MM.1S (cell line): ENCODE measurements around the gene CBLIF.
A peak's percentile ranks its signal among the peaks of the same experiment; 100 is the strongest.

ENCODE experiments used
- DNase-seq: peaks from one replicate; pipeline ENCODE4 v3.0.0-alpha.2; 2015
- H2AFZ ChIP-seq: fragments of 300-600 bp; sonication (generic); 2 replicates; pipeline ENCODE4 v1.6.0; 2016; ENCODE audit warnings: antibody characterized with exemption, low read length
- H3F3A ChIP-seq: fragments of 300-600 bp; sonication (generic); 2 replicates; pipeline ENCODE4 v1.6.1; 2016; ENCODE audit warnings: mild to moderate bottlenecking, antibody characterized with exemption, low read length, moderate library complexity, mixed read lengths; ENCODE audit not compliant: insufficient read depth
- H3K27ac ChIP-seq: fragments of 300-600 bp; sonication (generic); 2 replicates; pipeline ENCODE4 v1.5.1; 2016; ENCODE audit warnings: mild to moderate bottlenecking, low read length
- H3K27me3 ChIP-seq: fragments of 300-600 bp; sonication (generic); replicated peaks from 2 replicates; pipeline ENCODE4 v1.6.0; 2016; ENCODE audit warnings: low read length; ENCODE audit not compliant: insufficient read depth
- H3K36me3 ChIP-seq: fragments of 300-600 bp; sonication (generic); replicated peaks from 2 replicates; pipeline ENCODE4 v1.6.1; 2016; ENCODE audit warnings: mild to moderate bottlenecking, low read length, mixed read lengths; ENCODE audit not compliant: insufficient read depth
- H3K4me1 ChIP-seq: fragments of 300-600 bp; sonication (generic); 2 replicates; pipeline ENCODE4 v1.6.1; 2016; ENCODE audit warnings: low read length, mixed read lengths
- H3K4me2 ChIP-seq: fragments of 300-600 bp; sonication (generic); 2 replicates; pipeline ENCODE4 v1.6.0; 2016; ENCODE audit warnings: low read depth, low read length
- H3K4me3 ChIP-seq: fragments of 300-600 bp; sonication (generic); 2 replicates; pipeline ENCODE4 v1.5.1; 2016; ENCODE audit warnings: low read length, mixed read lengths
- H3K79me2 ChIP-seq: fragments of 300-600 bp; sonication (generic); 2 replicates; pipeline ENCODE4 v1.6.1; 2016; ENCODE audit warnings: mixed run types, low read length, mixed read lengths
- H3K9ac ChIP-seq: fragments of 300-600 bp; sonication (generic); 2 replicates; pipeline ENCODE4 v1.6.1; 2016; ENCODE audit warnings: low read length, mixed read lengths
- H3K9me2 ChIP-seq: fragments of 300-600 bp; sonication (generic); replicated peaks from 2 replicates; pipeline ENCODE4 v1.6.1; 2016; ENCODE audit warnings: mild to moderate bottlenecking, low read length, mixed read lengths; ENCODE audit not compliant: insufficient read depth
- H3K9me3 ChIP-seq: fragments of 300-600 bp; sonication (generic); replicated peaks from 2 replicates; pipeline ENCODE4 v1.6.1; 2016; ENCODE audit warnings: mild to moderate bottlenecking, low read length, mixed read lengths; ENCODE audit not compliant: insufficient read depth
- H4K20me1 ChIP-seq: fragments of 300-600 bp; sonication (generic); 2 replicates; pipeline ENCODE4 v1.6.1; 2016; ENCODE audit warnings: mild to moderate bottlenecking, low read length, moderate library complexity, mixed read lengths; ENCODE audit not compliant: insufficient read depth
- CTCF ChIP-seq: fragments of 300-600 bp; sonication (generic); IDR thresholded peaks from 2 replicates; pipeline ENCODE4 v1.5.1; 2016; ENCODE audit warnings: antibody characterized with exemption, low read length, mixed read lengths
- EZH2 ChIP-seq: fragments of 300-600 bp; sonication (generic); optimal IDR thresholded peaks from 2 replicates; pipeline ENCODE3; 2017; ENCODE audit warnings: low read depth, mild to moderate bottlenecking, antibody characterized with exemption, low read length, mixed read lengths
- EZH2phosphoT487 ChIP-seq: fragments of 300-600 bp; sonication (generic); IDR thresholded peaks from 2 replicates; pipeline ENCODE4 v1.6.1; 2018; ENCODE audit warnings: antibody characterized with exemption, low read length

Gene CBLIF

DNA sequence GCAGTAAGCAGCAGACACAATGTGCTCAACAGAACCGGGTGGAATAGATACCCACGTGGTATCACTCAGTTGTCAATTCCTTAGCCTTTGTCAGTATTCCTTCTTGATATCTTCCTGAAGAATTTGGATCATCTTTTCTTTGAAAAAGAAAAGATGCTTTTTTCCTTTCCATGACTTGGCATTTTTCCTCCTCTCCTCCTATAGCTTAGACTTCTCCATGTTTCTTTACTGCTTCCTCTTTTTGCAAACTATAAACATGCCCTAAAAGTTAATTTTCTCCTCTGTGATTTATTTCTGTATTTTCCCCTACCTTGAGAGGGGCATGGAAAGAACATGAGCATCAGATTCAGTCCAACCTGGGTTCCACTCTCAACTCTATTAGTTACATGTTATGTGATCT, 11.7 kb downstream of the CBLIF start:
- Histone ChIP-seq H3K27me3 (no peaks in the 10 kb centered on the region), H4K20me1 (no peaks in the 10 kb centered on the region), H3K4me1 (peaks cover 7% of the 10 kb centered on the region; the same call in 1 of the 2 replicates), H3K36me3 (no peaks in the 10 kb centered on the region), H3K4me2 (no peak overlapping the region), H2AFZ (no peak overlapping the region), H3K4me3 (no peak overlapping the region), H3F3A (no peaks in the 10 kb centered on the region), H3K9ac (no peak overlapping the region), H3K9me3 (no peaks in the 10 kb centered on the region), H3K79me2 (no peaks in the 10 kb centered on the region), H3K27ac (no peak overlapping the region), H3K9me2 (no peaks in the 10 kb centered on the region)
- TF ChIP-seq EZH2 (no peak), EZH2phosphoT487 (no peak), CTCF (no peak)
- no peak for DNase-seq

DNA sequence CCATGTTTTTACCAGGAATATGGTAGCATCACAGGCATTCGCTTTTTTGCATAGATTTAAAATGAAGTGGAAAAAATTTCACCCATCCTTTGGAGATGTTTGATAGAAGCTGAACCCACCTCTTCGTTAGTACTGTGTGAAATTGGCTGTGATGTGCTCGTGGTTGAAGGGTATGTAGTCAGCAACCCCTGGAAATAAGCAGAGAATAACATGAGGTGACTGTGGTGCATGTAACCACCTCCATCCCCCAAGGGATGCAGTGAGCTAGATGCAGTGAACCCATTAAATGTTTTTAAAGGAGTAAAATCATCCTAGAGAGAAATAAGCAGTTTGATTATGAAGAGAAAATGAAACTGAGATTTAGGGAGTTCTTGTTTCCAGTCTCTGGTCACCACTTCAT, 15.9 kb downstream of the CBLIF start:
- no peaks in the 10 kb centered on the region for H3F3A ChIP-seq
- H3K27ac ChIP-seq, result no peak overlapping the region
- H3K4me3 ChIP-seq, result peak overlapping the region; percentile 26; the same call in 1 of the 2 replicates
- H3K4me1 ChIP-seq, result peaks cover 7% of the 10 kb centered on the region; the same call in 1 of the 2 replicates
- H3K27me3 ChIP-seq, result no peaks in the 10 kb centered on the region
- no peak for TF ChIP-seq CTCF
- no peak for TF ChIP-seq EZH2
- no peak for TF ChIP-seq EZH2phosphoT487
- H3K9me2 ChIP-seq, result no peaks in the 10 kb centered on the region
- H3K4me2 ChIP-seq, result peak overlapping the region; percentile 43; the same call in 1 of the 2 replicates
- no peak overlapping the region for H3K9ac ChIP-seq
- no peak for DNase-seq
- no peaks in the 10 kb centered on the region for H3K79me2 ChIP-seq
- H3K9me3 ChIP-seq, result no peaks in the 10 kb centered on the region
- no peak overlapping the region for H2AFZ ChIP-seq
- no peaks in the 10 kb centered on the region for H3K36me3 ChIP-seq
- H4K20me1 ChIP-seq, result no peaks in the 10 kb centered on the region

DNA sequence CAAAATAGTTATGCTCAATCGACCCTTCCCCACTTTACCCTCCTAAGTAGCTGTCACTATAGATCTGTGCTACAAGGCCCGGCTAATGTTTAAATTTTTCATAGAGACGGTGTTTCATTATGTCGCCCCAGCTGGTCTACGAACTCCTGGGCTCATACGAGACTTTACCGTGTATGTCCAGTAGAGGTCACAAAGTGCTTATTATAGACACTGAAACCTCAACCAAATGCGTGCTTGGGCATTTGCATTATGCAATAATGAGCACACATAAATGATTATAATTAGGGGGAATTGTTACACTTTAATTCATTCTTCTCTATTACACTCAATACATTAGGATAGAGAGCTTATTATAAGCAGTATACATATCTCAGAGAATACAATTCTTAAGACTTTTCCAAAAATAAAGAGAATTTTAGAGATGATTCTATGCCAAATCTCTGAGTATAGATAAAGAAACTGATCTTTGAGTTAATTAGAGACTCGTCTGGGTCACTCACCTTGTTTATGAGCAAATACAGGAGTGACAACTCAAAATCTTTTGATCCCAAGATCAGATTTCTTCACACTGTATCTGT, 22.2 kb downstream of the CBLIF start:
- Histone ChIP-seq H3K27me3 (no peaks in the 10 kb centered on the region), H4K20me1 (no peaks in the 10 kb centered on the region), H3F3A (peaks cover 10% of the 10 kb centered on the region), H3K4me3 (no peak overlapping the region), H3K9me3 (no peaks in the 10 kb centered on the region), H3K4me1 (peaks cover 19% of the 10 kb centered on the region), H3K79me2 (no peaks in the 10 kb centered on the region), H3K36me3 (no peaks in the 10 kb centered on the region), H3K9me2 (no peaks in the 10 kb centered on the region), H3K9ac (no peak overlapping the region; the same call in 1 of the 2 replicates), H3K27ac (no peak overlapping the region), H2AFZ (peak overlapping the region; percentile 49), H3K4me2 (peak overlapping the region; percentile 56)
- DNase-seq, result peak; percentile 80
- TF ChIP-seq CTCF, result peak; percentile 74
- TF ChIP-seq EZH2, result no peak
